Mucosa of descending colon (tissue), 3 donors: ENCODE data around the gene DGKA. TPM values are rescaled to one million over a fixed set of nuclear protein-coding genes. Genes with fewer than 3 reads are reported as not detected.
"Not testable (repeated sequence)": the region's sequence is repeated elsewhere in the genome, so short reads cannot be mapped to it uniquely, and the experiment has no call there.

Experiments
- ATAC-seq: fragments of 200-7000 bp; cut with Tn5 transposase; one replicate; pipeline ENCODE4 v1.9.1; 2020; ENCODE audit warnings: mild to moderate bottlenecking, moderate library complexity
- DNase-seq, 3 donors: peaks; one replicate each; pipeline ENCODE4 v3.0.0-alpha.2; 2020
- H3K36me3 ChIP-seq: fragments of 200-600 bp; one replicate; pipeline ENCODE4 v1.8.0; 2021; ENCODE audit warnings: low read depth, mild to moderate bottlenecking
- H3K4me1 ChIP-seq: fragments of 200-600 bp; one replicate; pipeline ENCODE4 v1.8.0; 2021; ENCODE audit warnings: low read depth, mild to moderate bottlenecking
- H3K4me3 ChIP-seq: fragments of 200-600 bp; one replicate; pipeline ENCODE4 v1.8.0; 2021; ENCODE audit warnings: mild to moderate bottlenecking
- H3K9me3 ChIP-seq: fragments of 200-600 bp; one replicate; pipeline ENCODE4 v1.8.0; 2021; ENCODE audit warnings: mild to moderate bottlenecking
- intact Hi-C, 2 donors: fragments of 100-400 bp; cut with DNase I in 1 of 2; cut with micrococcal nuclease in 1 of 2; formaldehyde crosslinking; loops; one replicate each; pipeline versions ENCODE4 v1.11.0 to v1.11.1; 2022; cut with DNase I, micrococcal nuclease
- total RNA-seq, 3 donors: library from RNA; stranded (reverse); fragmentation: NEBNext Ultra II Directional in 2 of 3; extraction: Animal tissue kit (Norgen Biotek cat#: 25700) in 2 of 3; gene quantifications; one replicate each; pipeline versions ENCODE4 v1.2.1 to v1.2.4, GENCODE V29; 2021 to 2023
- TF ChIP-seq, protein P1 (sequence below): fragments of 200-600 bp; IDR thresholded peaks from one replicate; pipeline ENCODE4 v1.8.0; 2022; ENCODE audit warnings: antibody characterized with exemption, mild to moderate bottlenecking
- donor health status: DM: no; HTN: no; CAD: no; lungs with moderate emphysema.
- donor health status: DM: no; HTN: no; CAD: no.
- donor health status: DM: no; HTN: yes; CAD: no.

The DGKA gene
- total RNA-seq, 3 donors from 2014 or later: 82.6 to 148 (median 97.0) TPM

DNA sequence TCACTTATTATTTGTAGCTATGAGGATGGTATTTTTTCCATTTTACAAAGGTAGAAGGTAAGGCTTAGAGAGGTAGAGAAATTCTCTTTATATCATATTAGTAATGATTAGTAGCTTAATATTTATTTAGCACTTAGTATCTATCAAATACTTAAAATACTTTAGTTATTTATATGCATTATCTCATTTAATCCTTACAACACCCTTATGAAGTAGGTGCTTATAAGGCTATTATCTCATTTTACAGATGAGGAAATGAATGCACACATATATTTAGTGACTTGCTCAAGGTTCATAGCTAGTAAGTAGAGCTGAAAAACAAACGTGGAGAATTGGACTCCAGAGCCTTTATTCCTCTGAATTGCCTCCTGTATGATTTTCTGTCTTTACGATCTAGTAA lies 53.9 kb downstream of the DGKA start:
- ATAC-seq (no peak), DNase-seq (no peak)
- Histone ChIP-seq H3K9me3 (no peaks in the 10 kb centered on the region), H3K36me3 (no peaks in the 10 kb centered on the region), H3K4me1 (no peaks in the 10 kb centered on the region), H3K4me3 (no peak overlapping the region)
- TF ChIP-seq, protein P1, sequence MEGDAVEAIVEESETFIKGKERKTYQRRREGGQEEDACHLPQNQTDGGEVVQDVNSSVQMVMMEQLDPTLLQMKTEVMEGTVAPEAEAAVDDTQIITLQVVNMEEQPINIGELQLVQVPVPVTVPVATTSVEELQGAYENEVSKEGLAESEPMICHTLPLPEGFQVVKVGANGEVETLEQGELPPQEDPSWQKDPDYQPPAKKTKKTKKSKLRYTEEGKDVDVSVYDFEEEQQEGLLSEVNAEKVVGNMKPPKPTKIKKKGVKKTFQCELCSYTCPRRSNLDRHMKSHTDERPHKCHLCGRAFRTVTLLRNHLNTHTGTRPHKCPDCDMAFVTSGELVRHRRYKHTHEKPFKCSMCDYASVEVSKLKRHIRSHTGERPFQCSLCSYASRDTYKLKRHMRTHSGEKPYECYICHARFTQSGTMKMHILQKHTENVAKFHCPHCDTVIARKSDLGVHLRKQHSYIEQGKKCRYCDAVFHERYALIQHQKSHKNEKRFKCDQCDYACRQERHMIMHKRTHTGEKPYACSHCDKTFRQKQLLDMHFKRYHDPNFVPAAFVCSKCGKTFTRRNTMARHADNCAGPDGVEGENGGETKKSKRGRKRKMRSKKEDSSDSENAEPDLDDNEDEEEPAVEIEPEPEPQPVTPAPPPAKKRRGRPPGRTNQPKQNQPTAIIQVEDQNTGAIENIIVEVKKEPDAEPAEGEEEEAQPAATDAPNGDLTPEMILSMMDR: no peak
- intact Hi-C loops: no loop called here

DNA sequence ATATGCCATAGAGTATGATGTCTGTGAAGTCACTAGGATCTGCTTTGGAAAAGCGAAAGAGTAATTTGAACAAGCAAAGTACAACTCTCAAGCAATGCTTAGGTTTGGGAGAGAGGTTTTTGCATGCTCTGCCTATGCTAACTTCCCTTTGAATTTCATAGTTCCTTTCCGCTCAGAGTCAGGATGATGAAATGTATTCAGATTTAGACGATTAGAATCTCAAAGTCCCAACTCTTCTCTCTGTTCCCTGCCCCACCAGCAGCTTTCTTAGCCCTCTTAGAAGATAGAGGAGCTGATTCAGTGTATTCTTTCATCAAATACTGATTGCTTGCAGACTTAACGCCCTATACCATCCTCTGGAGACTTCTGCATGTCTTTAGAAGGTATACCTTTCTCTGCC lies 54.4 kb downstream of the DGKA start:
- no peak for DNase-seq
- Histone ChIP-seq H3K9me3 (no peaks in the 10 kb centered on the region), H3K36me3 (no peaks in the 10 kb centered on the region), H3K4me1 (no peaks in the 10 kb centered on the region), H3K4me3 (no peak overlapping the region)
- no peak for ATAC-seq
- TF ChIP-seq, protein P1: no peak
- intact Hi-C loops: no loop called here

DNA sequence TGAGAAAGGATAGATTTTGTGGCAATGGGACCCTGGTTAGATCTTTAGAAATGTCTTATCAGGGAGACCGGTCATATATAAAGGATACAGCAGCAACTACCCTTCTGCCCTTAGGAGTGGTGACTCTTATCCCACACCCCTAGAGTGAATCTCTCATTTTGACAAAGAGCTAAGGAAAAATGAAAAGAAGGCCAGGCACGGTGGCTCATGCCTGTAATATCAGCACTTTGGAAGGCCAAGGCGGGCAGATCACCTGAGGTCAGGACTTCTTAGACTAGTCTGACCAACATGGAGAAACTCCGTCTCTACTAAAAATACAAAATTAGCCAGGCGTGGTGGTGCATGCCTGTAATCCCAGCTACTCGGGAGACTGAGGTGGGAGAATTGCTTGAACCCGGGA lies 55.0 kb downstream of the DGKA start:
- H3K4me1 ChIP-seq, H3K36me3 ChIP-seq, DNase-seq, H3K4me3 ChIP-seq, H3K9me3 ChIP-seq, intact Hi-C loops, ATAC-seq: not testable (repeated sequence)

DNA sequence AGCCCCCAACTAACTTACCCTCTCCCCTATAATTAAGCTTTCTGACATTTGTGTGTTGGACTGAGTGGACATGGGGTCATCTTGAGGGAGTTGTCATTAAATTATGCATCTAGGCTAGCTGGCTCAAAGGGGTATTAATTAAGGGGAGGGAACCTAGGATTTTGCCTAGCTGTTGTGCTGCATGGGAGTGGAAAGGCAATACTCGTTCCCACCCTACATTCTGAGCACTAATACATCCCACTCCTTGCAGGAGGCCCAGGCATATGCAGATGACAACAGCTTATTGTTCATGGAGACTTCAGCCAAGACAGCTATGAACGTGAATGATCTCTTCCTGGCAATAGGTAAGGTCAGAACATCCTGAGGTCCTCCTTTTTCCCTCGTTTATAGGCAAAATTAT lies 60.1 kb downstream of the DGKA start:
- no peak overlapping the region for H3K4me3 ChIP-seq
- DNase-seq: no peak
- no peaks in the 10 kb centered on the region for H3K9me3 ChIP-seq
- TF ChIP-seq, protein P1: no peak
- H3K36me3 ChIP-seq: peaks cover 5% of the 10 kb centered on the region
- H3K4me1 ChIP-seq: no peaks in the 10 kb centered on the region
- intact Hi-C loops: loop anchor here in 1 of 2 donors (5.0 kb wide), 1 partner anchor 41 kb away; no protein-coding TSS in a partner anchor
- no peak for ATAC-seq

DNA sequence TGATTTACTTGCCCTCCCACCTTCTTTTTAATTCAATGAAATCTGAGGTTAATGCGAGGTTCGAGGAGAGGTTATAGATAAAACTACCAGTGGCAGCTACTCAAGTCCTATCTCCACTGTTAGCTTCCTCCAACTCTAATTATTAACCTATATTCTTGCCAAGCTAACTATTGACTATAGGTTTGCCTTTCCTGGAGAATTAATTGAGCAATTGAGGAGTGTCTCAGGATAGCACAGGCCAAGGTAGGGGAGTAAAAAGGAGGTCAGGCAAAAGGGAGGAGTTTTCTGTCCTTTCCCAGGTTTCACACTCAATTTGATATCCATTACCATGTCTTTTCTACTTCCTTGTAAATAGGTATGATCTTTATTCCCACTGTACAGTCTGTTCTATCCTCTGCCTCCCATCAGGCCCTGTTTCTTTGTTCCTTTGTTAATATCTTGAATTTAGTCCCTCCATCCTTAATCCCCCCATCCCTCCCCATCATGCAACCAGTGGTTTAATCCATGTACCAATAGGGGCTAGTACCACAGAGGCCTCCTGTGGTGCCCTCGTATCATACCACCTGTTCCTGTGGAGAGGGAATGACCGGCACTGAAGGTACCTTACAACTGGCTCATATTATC lies 62.4 kb downstream of the DGKA start:
- intact Hi-C loops: loop anchor here in 1 of 2 donors (5.0 kb wide), 1 partner anchor 39 kb away; no protein-coding TSS in a partner anchor
- H3K36me3 ChIP-seq: peaks cover 5% of the 10 kb centered on the region
- no peaks in the 10 kb centered on the region for H3K4me1 ChIP-seq
- TF ChIP-seq, protein P1: no peak
- H3K9me3 ChIP-seq: no peaks in the 10 kb centered on the region
- H3K4me3 ChIP-seq: no peak overlapping the region
- ATAC-seq (no peak), DNase-seq (no peak)

DNA sequence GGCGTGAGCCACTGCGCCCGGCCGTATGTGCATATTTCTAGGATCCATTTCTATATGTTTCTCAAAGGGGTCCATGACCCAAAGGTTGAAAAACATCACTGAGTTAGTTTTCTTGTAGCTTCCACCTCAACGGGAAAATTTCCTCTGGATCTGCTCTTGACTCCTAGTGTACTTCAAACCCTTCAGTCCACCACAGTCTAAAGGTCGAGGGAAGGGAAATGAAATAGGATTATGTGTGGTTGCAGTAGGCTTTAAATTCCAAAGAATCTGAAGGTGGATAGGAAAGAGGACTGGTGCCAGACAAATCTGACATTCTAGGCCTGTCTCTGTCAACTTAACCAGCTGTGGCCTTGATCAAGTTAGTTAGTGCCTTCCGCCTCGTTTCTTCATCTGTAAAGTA lies 64.4 kb downstream of the DGKA start:
- H3K4me3 ChIP-seq: no peak overlapping the region
- intact Hi-C loops: no loop called here
- H3K4me1 ChIP-seq: peaks cover under 1% of the 10 kb centered on the region
- no peaks in the 10 kb centered on the region for H3K9me3 ChIP-seq
- ATAC-seq (no peak), DNase-seq (no peak)
- peaks cover 5% of the 10 kb centered on the region for H3K36me3 ChIP-seq
- TF ChIP-seq, protein P1: no peak
